Right lobe of liver (tissue), 4 donors: ENCODE measurements around the gene CUX1.

Experiments used
- POLR2A ChIP-seq: fragments of 450-650 bp; IDR thresholded peaks from one replicate; pipeline ENCODE4 v1.6.1; 2017; ENCODE audit warnings: antibody characterized with exemption, mild to moderate bottlenecking
- TF ChIP-seq, protein P1 (sequence below), 4 donors: fragments of 200-600 bp in 3 of 4; fragments of 450-650 bp in 1 of 4; IDR thresholded peaks; one replicate each; pipeline versions ENCODE4 v1.5.1 to v1.8.0; 2016 to 2022; ENCODE audit warnings: antibody characterized with exemption in 4 of 4, mild to moderate bottlenecking in 2 of 4
- donor health status: DM: no; HTN: no; CAD: no.
- donor health status: DM: no; HTN: no; CAD: no.
- donor health status: DM: no; HTN: yes; CAD: no.

DNA sequence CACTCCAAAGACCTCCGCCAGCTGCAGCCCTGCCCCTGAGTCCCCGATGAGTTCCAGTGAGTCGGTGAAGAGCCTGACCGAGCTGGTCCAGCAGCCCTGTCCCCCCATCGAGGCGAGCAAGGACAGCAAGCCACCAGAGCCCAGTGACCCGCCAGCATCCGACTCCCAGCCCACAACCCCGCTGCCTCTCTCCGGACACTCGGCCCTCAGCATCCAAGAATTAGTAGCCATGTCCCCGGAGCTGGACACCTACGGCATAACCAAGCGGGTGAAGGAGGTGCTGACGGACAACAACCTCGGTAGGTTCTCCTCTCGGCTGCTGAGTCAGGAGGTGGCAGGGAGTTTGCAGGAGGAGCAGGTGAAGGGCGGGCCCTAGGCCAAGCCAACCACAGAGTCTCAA is 409.9 kb downstream of the CUX1 start:
- TF ChIP-seq POLR2A, result no peak
- TF ChIP-seq, protein P1, sequence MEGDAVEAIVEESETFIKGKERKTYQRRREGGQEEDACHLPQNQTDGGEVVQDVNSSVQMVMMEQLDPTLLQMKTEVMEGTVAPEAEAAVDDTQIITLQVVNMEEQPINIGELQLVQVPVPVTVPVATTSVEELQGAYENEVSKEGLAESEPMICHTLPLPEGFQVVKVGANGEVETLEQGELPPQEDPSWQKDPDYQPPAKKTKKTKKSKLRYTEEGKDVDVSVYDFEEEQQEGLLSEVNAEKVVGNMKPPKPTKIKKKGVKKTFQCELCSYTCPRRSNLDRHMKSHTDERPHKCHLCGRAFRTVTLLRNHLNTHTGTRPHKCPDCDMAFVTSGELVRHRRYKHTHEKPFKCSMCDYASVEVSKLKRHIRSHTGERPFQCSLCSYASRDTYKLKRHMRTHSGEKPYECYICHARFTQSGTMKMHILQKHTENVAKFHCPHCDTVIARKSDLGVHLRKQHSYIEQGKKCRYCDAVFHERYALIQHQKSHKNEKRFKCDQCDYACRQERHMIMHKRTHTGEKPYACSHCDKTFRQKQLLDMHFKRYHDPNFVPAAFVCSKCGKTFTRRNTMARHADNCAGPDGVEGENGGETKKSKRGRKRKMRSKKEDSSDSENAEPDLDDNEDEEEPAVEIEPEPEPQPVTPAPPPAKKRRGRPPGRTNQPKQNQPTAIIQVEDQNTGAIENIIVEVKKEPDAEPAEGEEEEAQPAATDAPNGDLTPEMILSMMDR (IDR thresholded peaks at IDR 0.05), result no peak
